Smooth muscle cell of the umbilical artery (primary cell): ENCODE data around the gene TPPP. TPM values are rescaled to one million over a fixed set of nuclear protein-coding genes. Genes with fewer than 3 reads are reported as not detected.

Source experiments
- total RNA-seq: library from RNA; depleted of rRNA; stranded (reverse); fragments of >200 nt; gene quantifications from 2 replicates; pipeline ENCODE4 v1.2.3, GENCODE V29; 2014

Gene TPPP
- total RNA-seq, result 0.30 and 0.37 TPM in 2 replicates

GRCh38 chr5:693271-694041, at the start of gene TPPP:
Gene TPPP (minus strand): TSS chr5:693352. CDS start chr5:678060, 15,292 bp downstream.

GRCh38 chr5:611731-612486, 81.2 kb downstream of the TPPP start, which contains the start of gene CEP72:
Gene CEP72 (plus strand): TSS chr5:612340. CDS start chr5:612362, 22 bp downstream.

Other genes starting within 250 kb of the TPPP start
- gene SLC9A3, start 168.9 kb downstream of the TPPP start, total RNA-seq, result 0.30 and 0.65 TPM in 2 replicates
- 1.8 and 3.2 TPM in 2 replicates for gene CEP72, start 81.0 kb downstream of the TPPP start, total RNA-seq
- gene ZDHHC11B, start 91.4 kb upstream of the TPPP start, total RNA-seq, result not detected in 2 replicates
- 2.1 and 2.5 TPM in 2 replicates for gene ZDHHC11, start 157.6 kb upstream of the TPPP start, total RNA-seq
- gene BRD9, start 199.4 kb upstream of the TPPP start, total RNA-seq, result 42.2 and 57.1 TPM in 2 replicates
- gene TRIP13, start 199.5 kb upstream of the TPPP start, total RNA-seq, result 4.2 and 21.2 TPM in 2 replicates